ENCODE measurements around the gene FSTL3. TPM values are rescaled to one million over a fixed set of nuclear protein-coding genes. Genes with fewer than 3 reads are reported as not detected.

Gene FSTL3
- total RNA-seq, 1 experiment from 2014 or later = 32.5 TPM

DNA sequence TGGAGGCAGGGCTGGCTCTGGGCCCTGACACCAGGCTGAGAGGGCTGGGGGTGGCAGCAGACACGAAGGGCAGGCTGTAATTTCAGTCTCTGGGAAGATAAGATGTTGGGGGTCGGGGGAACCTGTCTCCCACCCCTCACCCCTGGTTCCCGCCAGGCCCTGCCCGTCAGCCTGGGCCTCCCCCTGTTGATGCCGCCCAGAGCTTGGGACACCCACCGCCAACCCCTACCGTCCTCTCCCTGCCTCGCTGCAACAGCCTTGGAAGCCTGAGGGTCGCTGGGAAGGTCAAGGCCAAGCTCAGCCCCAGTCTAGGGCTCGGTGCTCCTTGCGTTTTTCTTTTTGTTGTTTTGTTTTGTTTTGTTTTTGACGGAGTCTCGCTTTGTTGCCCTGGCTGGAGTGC is 47.1 kb downstream of the FSTL3 start:
- CTCF ChIA-PET = no interaction called here
- TF ChIP-seq, protein P1, sequence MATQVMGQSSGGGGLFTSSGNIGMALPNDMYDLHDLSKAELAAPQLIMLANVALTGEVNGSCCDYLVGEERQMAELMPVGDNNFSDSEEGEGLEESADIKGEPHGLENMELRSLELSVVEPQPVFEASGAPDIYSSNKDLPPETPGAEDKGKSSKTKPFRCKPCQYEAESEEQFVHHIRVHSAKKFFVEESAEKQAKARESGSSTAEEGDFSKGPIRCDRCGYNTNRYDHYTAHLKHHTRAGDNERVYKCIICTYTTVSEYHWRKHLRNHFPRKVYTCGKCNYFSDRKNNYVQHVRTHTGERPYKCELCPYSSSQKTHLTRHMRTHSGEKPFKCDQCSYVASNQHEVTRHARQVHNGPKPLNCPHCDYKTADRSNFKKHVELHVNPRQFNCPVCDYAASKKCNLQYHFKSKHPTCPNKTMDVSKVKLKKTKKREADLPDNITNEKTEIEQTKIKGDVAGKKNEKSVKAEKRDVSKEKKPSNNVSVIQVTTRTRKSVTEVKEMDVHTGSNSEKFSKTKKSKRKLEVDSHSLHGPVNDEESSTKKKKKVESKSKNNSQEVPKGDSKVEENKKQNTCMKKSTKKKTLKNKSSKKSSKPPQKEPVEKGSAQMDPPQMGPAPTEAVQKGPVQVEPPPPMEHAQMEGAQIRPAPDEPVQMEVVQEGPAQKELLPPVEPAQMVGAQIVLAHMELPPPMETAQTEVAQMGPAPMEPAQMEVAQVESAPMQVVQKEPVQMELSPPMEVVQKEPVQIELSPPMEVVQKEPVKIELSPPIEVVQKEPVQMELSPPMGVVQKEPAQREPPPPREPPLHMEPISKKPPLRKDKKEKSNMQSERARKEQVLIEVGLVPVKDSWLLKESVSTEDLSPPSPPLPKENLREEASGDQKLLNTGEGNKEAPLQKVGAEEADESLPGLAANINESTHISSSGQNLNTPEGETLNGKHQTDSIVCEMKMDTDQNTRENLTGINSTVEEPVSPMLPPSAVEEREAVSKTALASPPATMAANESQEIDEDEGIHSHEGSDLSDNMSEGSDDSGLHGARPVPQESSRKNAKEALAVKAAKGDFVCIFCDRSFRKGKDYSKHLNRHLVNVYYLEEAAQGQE (IDR thresholded peaks at IDR 0.05; ENCODE audit: insufficient read depth in 1 of 2, low read depth in 2 of 2, low read length in 1 of 2) = no peak

DNA sequence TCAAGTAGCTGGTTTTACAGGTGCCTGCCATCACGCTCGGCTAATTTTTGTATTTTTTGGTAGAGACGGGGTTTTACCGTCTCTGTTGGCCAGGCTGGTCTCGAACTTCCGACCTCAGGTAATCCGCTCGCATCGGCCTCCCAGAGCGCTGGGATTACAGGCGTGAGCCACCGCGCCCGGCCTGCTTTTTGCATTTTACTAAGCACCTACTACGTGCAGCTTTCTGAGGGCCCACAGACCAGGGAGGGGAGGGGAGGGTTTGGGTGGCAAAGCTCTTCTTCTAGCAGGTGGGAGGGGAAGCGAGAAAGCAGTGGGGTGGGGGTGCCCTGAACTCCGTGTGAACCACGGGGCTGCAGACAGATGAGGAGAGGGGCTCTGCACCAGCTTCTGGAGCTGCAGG is 47.5 kb downstream of the FSTL3 start:
- no peak for ATAC-seq
- DNase-seq (ENCODE audit: low read depth, low spot score) = no peak
- no peak overlapping the region for H3K27ac ChIP-seq (ENCODE audit: low read length)
- H3K27me3 ChIP-seq (ENCODE audit: control insufficient read depth, insufficient read depth, low read length) = no peaks in the 10 kb centered on the region
- no TSS peak for BruUV-seq (replicated peaks)
- no peak overlapping the region for H3K4me3 ChIP-seq (ENCODE audit: low read depth in 2 of 2, low read length in 2 of 2)
- no peak for TF ChIP-seq POLR2AphosphoS5 (IDR thresholded peaks at IDR 0.05; ENCODE audit: low read depth, low read length)
- no peak for TF ChIP-seq SIN3A (IDR thresholded peaks at IDR 0.05; ENCODE audit: borderline replicate concordance, insufficient read depth, low read depth, low read length)
- TF ChIP-seq TCF7L2 (IDR thresholded peaks at IDR 0.05; ENCODE audit: low read depth, low read length) = no peak
- TF ChIP-seq, protein P2, sequence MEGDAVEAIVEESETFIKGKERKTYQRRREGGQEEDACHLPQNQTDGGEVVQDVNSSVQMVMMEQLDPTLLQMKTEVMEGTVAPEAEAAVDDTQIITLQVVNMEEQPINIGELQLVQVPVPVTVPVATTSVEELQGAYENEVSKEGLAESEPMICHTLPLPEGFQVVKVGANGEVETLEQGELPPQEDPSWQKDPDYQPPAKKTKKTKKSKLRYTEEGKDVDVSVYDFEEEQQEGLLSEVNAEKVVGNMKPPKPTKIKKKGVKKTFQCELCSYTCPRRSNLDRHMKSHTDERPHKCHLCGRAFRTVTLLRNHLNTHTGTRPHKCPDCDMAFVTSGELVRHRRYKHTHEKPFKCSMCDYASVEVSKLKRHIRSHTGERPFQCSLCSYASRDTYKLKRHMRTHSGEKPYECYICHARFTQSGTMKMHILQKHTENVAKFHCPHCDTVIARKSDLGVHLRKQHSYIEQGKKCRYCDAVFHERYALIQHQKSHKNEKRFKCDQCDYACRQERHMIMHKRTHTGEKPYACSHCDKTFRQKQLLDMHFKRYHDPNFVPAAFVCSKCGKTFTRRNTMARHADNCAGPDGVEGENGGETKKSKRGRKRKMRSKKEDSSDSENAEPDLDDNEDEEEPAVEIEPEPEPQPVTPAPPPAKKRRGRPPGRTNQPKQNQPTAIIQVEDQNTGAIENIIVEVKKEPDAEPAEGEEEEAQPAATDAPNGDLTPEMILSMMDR (IDR thresholded peaks at IDR 0.05) = no peak
- TF ChIP-seq, protein P1 (IDR thresholded peaks at IDR 0.05; ENCODE audit: insufficient read depth in 1 of 2, low read depth in 2 of 2, low read length in 1 of 2) = no peak
- H3K9me3 ChIP-seq (ENCODE audit: control insufficient read depth, insufficient read depth, low read depth, low read length) = no peaks in the 10 kb centered on the region
- CTCF ChIA-PET = no interaction called here
- no peaks in the 10 kb centered on the region for H3K36me3 ChIP-seq (ENCODE audit: control insufficient read depth, insufficient read depth, low read length)
- H3K4me1 ChIP-seq (ENCODE audit: control insufficient read depth, insufficient read depth, low read length) = no peaks in the 10 kb centered on the region; the same call in 1 of the 2 replicates
- intact Hi-C loops (cut with micrococcal nuclease; ENCODE audit: unreplicated experiment) = no loop called here
- in situ Hi-C loops (cut with HindIII; ENCODE audit: low pct_unique_long_range_greater_than_20kb, low sequenced_read_pairs) = no loop called here
- POLR2A ChIA-PET = no interaction called here

More for the DNA sequence above, 47.1 kb downstream of the FSTL3 start:
- BruUV-seq (replicated peaks) = no TSS peak
- DNase-seq (ENCODE audit: low read depth, low spot score) = no peak
- intact Hi-C loops (cut with micrococcal nuclease; ENCODE audit: unreplicated experiment) = no loop called here
- no peak overlapping the region for H3K27ac ChIP-seq (ENCODE audit: low read length)
- ATAC-seq = no peak
- in situ Hi-C loops (cut with HindIII; ENCODE audit: low pct_unique_long_range_greater_than_20kb, low sequenced_read_pairs) = no loop called here
- no peaks in the 10 kb centered on the region for H3K36me3 ChIP-seq (ENCODE audit: control insufficient read depth, insufficient read depth, low read length)
- no peaks in the 10 kb centered on the region for H3K9me3 ChIP-seq (ENCODE audit: control insufficient read depth, insufficient read depth, low read depth, low read length)
- POLR2A ChIA-PET = no interaction called here
- H3K4me3 ChIP-seq (ENCODE audit: low read depth in 2 of 2, low read length in 2 of 2) = no peak overlapping the region
- H3K27me3 ChIP-seq (ENCODE audit: control insufficient read depth, insufficient read depth, low read length) = no peaks in the 10 kb centered on the region
- H3K4me1 ChIP-seq (ENCODE audit: control insufficient read depth, insufficient read depth, low read length) = no peaks in the 10 kb centered on the region; the same call in 1 of the 2 replicates

All from Panc1 (cell line).